Upper lobe of left lung (tissue), 6 donors: ENCODE results near the gene LRRC8D. TPM values are rescaled to one million over a fixed set of nuclear protein-coding genes. Genes with fewer than 3 reads are reported as not detected.

Source experiments
- ATAC-seq, 2 donors: fragments of 200-7000 bp; cut with Tn5 transposase; one replicate each; pipeline ENCODE4 v1.9.1; 2022; ENCODE audit warnings: mild to moderate bottlenecking in 2 of 2, moderate library complexity in 2 of 2; ENCODE audit not compliant: low FRiP score in 2 of 2
- DNase-seq, 2 donors: peaks; one replicate each; pipeline ENCODE4 v3.0.0-alpha.2; 2019 to 2020
- H3K27ac ChIP-seq, 4 donors: fragments of 200-600 bp; sonication (generic); one replicate each; pipeline ENCODE4 v1.5.1; 2016 to 2019
- H3K27me3 ChIP-seq, 4 donors: fragments of 200-600 bp; sonication (generic); one replicate each; pipeline ENCODE4 v1.5.1; 2017 to 2019
- H3K36me3 ChIP-seq, 4 donors: fragments of 200-600 bp; sonication (generic); one replicate each; pipeline ENCODE4 v1.5.1; 2016 to 2019
- H3K4me1 ChIP-seq, 4 donors: fragments of 200-600 bp; sonication (generic); one replicate each; pipeline ENCODE4 v1.5.1; 2018 to 2019
- H3K4me3 ChIP-seq, 4 donors: fragments of 200-600 bp; sonication (generic); one replicate each; pipeline ENCODE4 v1.5.1; 2017 to 2019; ENCODE audit warnings: mild to moderate bottlenecking in 2 of 4, moderate library complexity in 1 of 4
- H3K9me3 ChIP-seq, 4 donors: fragments of 200-600 bp; sonication (generic); one replicate each; pipeline ENCODE4 v1.5.1; 2018 to 2019
- EP300 ChIP-seq, 4 donors: sonication (generic); formaldehyde crosslinking; IDR thresholded peaks; one replicate each; pipeline ENCODE4 v1.5.1; 2017; ENCODE audit warnings: antibody characterized with exemption in 4 of 4, control low read depth in 2 of 4
- POLR2A ChIP-seq, 4 donors: fragments of 450-650 bp; IDR thresholded peaks; one replicate each; pipeline ENCODE4 v1.5.1; 2016 to 2017; ENCODE audit warnings: antibody characterized with exemption in 4 of 4, mild to moderate bottlenecking in 2 of 4
- POLR2AphosphoS5 ChIP-seq, 2 donors: sonication (generic); formaldehyde crosslinking; IDR thresholded peaks; one replicate each; pipeline ENCODE4 v1.5.1; 2017; ENCODE audit warnings: antibody characterized with exemption in 2 of 2
- WGBS, 2 donors: methylation state at CpG; one replicate each; pipeline ENCODE4 v1.1.5; 2017 to 2018; 5-methylcytosine and 5-hydroxymethylcytosine counted together
- total RNA-seq, 6 donors: library from RNA; depleted of rRNA in 4 of 6; stranded (reverse); fragments of >200 nt in 4 of 6; gene quantifications; one replicate each; pipeline versions ENCODE4 v1.1.0 to v1.2.1, GENCODE V29; 2016 to 2021
- TF ChIP-seq, protein P1 (sequence below), 6 experiments: fragments of 450-650 bp in 4 of 6; fragments of 200-600 bp in 2 of 6; sonication (generic) in 2 of 6; IDR thresholded peaks; one replicate each; pipeline ENCODE4 v1.5.1; 2016 to 2019; ENCODE audit warnings: antibody characterized with exemption in 6 of 6
- donor health status: DM: no; HTN: no; CAD: no; lungs with moderate emphysema.
- donor health status: DM: no; HTN: yes; CAD: no; lungs with severe emphysema.

Gene LRRC8D
- total RNA-seq, 6 donors from 2014 or later: 3.7 to 24.0 (median 12.2) TPM

DNA sequence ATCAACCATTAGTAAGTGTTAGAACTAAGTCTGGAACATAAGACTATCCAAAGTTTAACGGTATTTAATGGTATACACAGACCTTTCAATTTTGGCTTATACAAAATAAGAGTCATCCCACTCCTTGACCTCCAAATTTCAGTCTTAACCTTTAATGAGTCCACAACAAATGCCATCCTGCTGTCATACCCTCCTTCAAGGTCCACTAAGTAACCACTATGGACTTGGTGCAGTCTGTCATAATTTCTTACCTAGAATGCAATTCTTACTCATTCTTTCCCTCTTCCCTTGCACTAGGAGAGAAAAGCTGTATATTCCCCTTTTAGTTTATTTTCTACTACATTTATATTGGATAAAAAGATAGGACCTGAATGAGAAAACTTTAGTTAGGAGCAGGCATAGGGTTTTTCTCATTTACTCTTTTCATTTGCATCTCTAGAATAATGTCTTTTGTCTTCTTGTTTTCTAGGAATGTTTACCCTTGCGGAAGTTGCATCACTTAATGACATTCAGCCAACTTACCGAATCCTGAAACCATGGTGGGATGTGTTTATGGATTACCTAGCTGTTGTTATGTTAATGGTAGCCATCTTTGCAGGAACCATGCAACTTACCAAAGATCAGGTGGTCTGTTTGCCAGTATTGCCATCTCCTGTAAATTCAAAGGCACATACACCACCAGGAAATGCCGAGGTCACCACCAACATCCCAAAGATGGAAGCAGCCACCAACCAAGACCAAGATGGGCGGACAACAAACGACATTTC is 111.9 kb downstream of the LRRC8D start:
- Histone ChIP-seq H3K4me1 (no peaks in the 10 kb centered on the region), H3K4me3 (no peak overlapping the region), H3K27ac (no peak overlapping the region), H3K27me3 (no peaks in the 10 kb centered on the region), H3K36me3 (peaks cover 0 to 16% (median 5%) of the 10 kb centered on the region in 4 donors), H3K9me3 (no peaks in the 10 kb centered on the region)
- 96 to 99% methylated on average over 6 of the region's 6 CpGs for WGBS, 2 donors
- no peak for DNase-seq
- TF ChIP-seq POLR2AphosphoS5 (IDR thresholded peaks at IDR 0.05) (no peak), EP300 (IDR thresholded peaks at IDR 0.05) (no peak), POLR2A (IDR thresholded peaks at IDR 0.05) (no peak)
- TF ChIP-seq, protein P1, sequence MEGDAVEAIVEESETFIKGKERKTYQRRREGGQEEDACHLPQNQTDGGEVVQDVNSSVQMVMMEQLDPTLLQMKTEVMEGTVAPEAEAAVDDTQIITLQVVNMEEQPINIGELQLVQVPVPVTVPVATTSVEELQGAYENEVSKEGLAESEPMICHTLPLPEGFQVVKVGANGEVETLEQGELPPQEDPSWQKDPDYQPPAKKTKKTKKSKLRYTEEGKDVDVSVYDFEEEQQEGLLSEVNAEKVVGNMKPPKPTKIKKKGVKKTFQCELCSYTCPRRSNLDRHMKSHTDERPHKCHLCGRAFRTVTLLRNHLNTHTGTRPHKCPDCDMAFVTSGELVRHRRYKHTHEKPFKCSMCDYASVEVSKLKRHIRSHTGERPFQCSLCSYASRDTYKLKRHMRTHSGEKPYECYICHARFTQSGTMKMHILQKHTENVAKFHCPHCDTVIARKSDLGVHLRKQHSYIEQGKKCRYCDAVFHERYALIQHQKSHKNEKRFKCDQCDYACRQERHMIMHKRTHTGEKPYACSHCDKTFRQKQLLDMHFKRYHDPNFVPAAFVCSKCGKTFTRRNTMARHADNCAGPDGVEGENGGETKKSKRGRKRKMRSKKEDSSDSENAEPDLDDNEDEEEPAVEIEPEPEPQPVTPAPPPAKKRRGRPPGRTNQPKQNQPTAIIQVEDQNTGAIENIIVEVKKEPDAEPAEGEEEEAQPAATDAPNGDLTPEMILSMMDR (IDR thresholded peaks at IDR 0.05): no peak
- ATAC-seq: no peak

- H3K27ac ChIP-seq: no peak overlapping the region
- no peak overlapping the region for H3K4me3 ChIP-seq
- no peaks in the 10 kb centered on the region for H3K4me1 ChIP-seq
- DNase-seq (no peak), ATAC-seq (no peak)
- peaks cover 0 to 16% (median 5%) of the 10 kb centered on the region in 4 donors for H3K36me3 ChIP-seq
- WGBS, 2 donors: 79 to 84% methylated on average over 11 of the region's 11 CpGs
- H3K9me3 ChIP-seq: no peaks in the 10 kb centered on the region
- TF ChIP-seq POLR2AphosphoS5 (IDR thresholded peaks at IDR 0.05) (no peak), EP300 (IDR thresholded peaks at IDR 0.05) (no peak), POLR2A (IDR thresholded peaks at IDR 0.05) (no peak)
- TF ChIP-seq, protein P1 (IDR thresholded peaks at IDR 0.05): no peak
- H3K27me3 ChIP-seq: no peaks in the 10 kb centered on the region
Measured at GRCh38 chr1:89934461-89934860, 113.6 kb downstream of the LRRC8D start.

- WGBS, 2 donors: 88 to 90% methylated on average over 4 of the region's 4 CpGs
- H3K36me3 ChIP-seq: peaks cover 0 to 16% (median 5%) of the 10 kb centered on the region in 4 donors
- no peak for DNase-seq
- TF ChIP-seq EP300 (IDR thresholded peaks at IDR 0.05) (no peak), POLR2AphosphoS5 (IDR thresholded peaks at IDR 0.05) (no peak)
- H3K4me3 ChIP-seq: no peak overlapping the region
- no peak for ATAC-seq
- no peaks in the 10 kb centered on the region for H3K27me3 ChIP-seq
- no peaks in the 10 kb centered on the region for H3K4me1 ChIP-seq
- H3K9me3 ChIP-seq: no peaks in the 10 kb centered on the region
- no peak overlapping the region for H3K27ac ChIP-seq
Measured at GRCh38 chr1:89935235-89935634, 114.4 kb downstream of the LRRC8D start.

- no peak for TF ChIP-seq EP300 (IDR thresholded peaks at IDR 0.05)
- TF ChIP-seq POLR2AphosphoS5 (IDR thresholded peaks at IDR 0.05): no peak
- TF ChIP-seq POLR2A (IDR thresholded peaks at IDR 0.05): no peak
- TF ChIP-seq, protein P1 (IDR thresholded peaks at IDR 0.05): no peak
- Histone ChIP-seq H3K36me3 (peaks cover 0 to 16% (median 5%) of the 10 kb centered on the region in 4 donors), H3K27ac (no peak overlapping the region), H3K4me1 (no peaks in the 10 kb centered on the region), H3K27me3 (no peaks in the 10 kb centered on the region), H3K9me3 (no peaks in the 10 kb centered on the region), H3K4me3 (no peak overlapping the region)
- no peak for ATAC-seq
- DNase-seq: no peak
- 96 to 100% methylated on average over 1 of the region's 1 CpG for WGBS, 2 donors
Measured at GRCh38 chr1:89936694-89937093, 115.9 kb downstream of the LRRC8D start.

- H3K4me3 ChIP-seq: no peak overlapping the region
- no peaks in the 10 kb centered on the region for H3K27me3 ChIP-seq
- no peaks in the 10 kb centered on the region for H3K9me3 ChIP-seq
- H3K4me1 ChIP-seq: peaks cover 0 to 7% (median 2%) of the 10 kb centered on the region in 4 donors
- no peak for ATAC-seq
- WGBS, 2 donors: 85 to 88% methylated on average over 7 of the region's 7 CpGs
- H3K27ac ChIP-seq: no peak overlapping the region
- TF ChIP-seq POLR2AphosphoS5 (IDR thresholded peaks at IDR 0.05) (no peak), EP300 (IDR thresholded peaks at IDR 0.05) (no peak), POLR2A (IDR thresholded peaks at IDR 0.05) (no peak)
- TF ChIP-seq, protein P1 (IDR thresholded peaks at IDR 0.05): no peak
- peaks cover 0 to 10% (median 5%) of the 10 kb centered on the region in 4 donors for H3K36me3 ChIP-seq
- DNase-seq: no peak
Measured at GRCh38 chr1:89938171-89939055, 117.6 kb downstream of the LRRC8D start.
